Gastroesophageal sphincter (tissue), 3 donors: ENCODE data around the gene ATP7A.

Source experiments
- CTCF ChIP-seq, 4 experiments: fragments of 200-600 bp in 2 of 4; fragments of 450-650 bp in 2 of 4; sonication (generic) in 1 of 4; IDR thresholded peaks; one replicate each; pipeline ENCODE4 v1.5.1; 2017 to 2019; ENCODE audit warnings: antibody characterized with exemption in 4 of 4, mild to moderate bottlenecking in 2 of 4, moderate library complexity in 2 of 4
- POLR2AphosphoS5 ChIP-seq: sonication (generic); formaldehyde crosslinking; IDR thresholded peaks from one replicate; pipeline ENCODE4 v1.6.1; 2017; ENCODE audit warnings: antibody characterized with exemption

GRCh38 chrX:77937291-77937690, 26.8 kb downstream of the ATP7A start:
- TF ChIP-seq CTCF (IDR thresholded peaks at IDR 0.05) (no peak), POLR2AphosphoS5 (peak; percentile 14)
